ENCODE data around the gene GABRD. TPM values are rescaled to one million over a fixed set of nuclear protein-coding genes. Genes with fewer than 3 reads are reported as not detected.
A peak's percentile ranks its signal among the peaks of the same experiment; 100 is the strongest.

GABRD gene
- total and polyA plus RNA-seq, 4 experiments from 2014 or later: not detected

DNA sequence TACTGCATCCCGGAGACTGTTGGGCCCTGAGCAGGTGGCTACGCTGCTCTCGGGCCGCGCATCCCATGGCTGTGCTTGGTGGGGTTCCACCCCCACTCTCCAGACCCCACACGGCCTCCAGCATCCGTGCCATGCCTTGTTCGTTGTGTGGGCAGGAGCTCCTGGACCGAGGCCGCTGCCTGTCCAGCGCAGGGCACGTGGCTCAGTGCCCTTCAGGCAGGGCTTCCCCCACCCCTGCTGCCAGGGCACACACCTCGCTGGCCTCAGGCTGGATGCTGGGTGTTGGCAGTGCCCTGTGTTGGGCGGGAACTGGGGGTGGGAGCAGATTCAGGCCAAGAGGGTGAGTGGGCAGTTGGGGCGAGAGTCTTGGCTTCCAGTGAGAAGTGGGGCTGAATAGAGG lies 40.9 kb downstream of the GABRD start:
- Mint-ChIP-seq H3K9me3 (peaks cover 0 to 2% (median 0%) of the 10 kb centered on the region in 8 donors), H3K27ac (no peak overlapping the region), H3K4me1 (peaks cover 0 to 8% (median 0%) of the 10 kb centered on the region in 4 donors), H3K36me3 (peaks cover 33 to 51% of the 10 kb centered on the region in 2 donors), H3K4me3 (no peak overlapping the region), H3K27me3 (no peaks in the 10 kb centered on the region)
- POLR2A ChIA-PET (ENCODE audit: partially characterized antibody): no interaction called here
- CTCF ChIA-PET (ENCODE audit: partially characterized antibody): no interaction called here
- Histone ChIP-seq H3K9me3 (ENCODE audit: control insufficient read depth in 1 of 2, low read length in 2 of 2) (no peaks in the 10 kb centered on the region), H3K4me1 (ENCODE audit: insufficient read depth, low read length) (no peaks in the 10 kb centered on the region), H3K36me3 (ENCODE audit: insufficient read depth, low read length) (peaks cover 4% of the 10 kb centered on the region), H3K4me3 (ENCODE audit: low read length in 2 of 2) (no peak overlapping the region), H3K27me3 (ENCODE audit: insufficient read depth, low read length) (no peaks in the 10 kb centered on the region), H3K27ac (ENCODE audit: low read depth, low read length) (no peak overlapping the region)
- no peak for DNase-seq
- intact Hi-C loops (cut with micrococcal nuclease): no loop called here

- H3K27me3 ChIP-seq (ENCODE audit: insufficient read depth, low read length): no peaks in the 10 kb centered on the region
- ChIA-PET CTCF (ENCODE audit: partially characterized antibody) (no interaction called here), POLR2A (ENCODE audit: partially characterized antibody) (no interaction called here)
- Mint-ChIP-seq H3K36me3 (peaks cover 35 to 48% of the 10 kb centered on the region in 2 donors), H3K4me1 (peaks cover 0 to 8% (median 0%) of the 10 kb centered on the region in 4 donors), H3K9me3 (peaks cover 0 to 2% (median 0%) of the 10 kb centered on the region in 8 donors), H3K4me3 (no peak overlapping the region), H3K27me3 (no peaks in the 10 kb centered on the region), H3K27ac (no peak overlapping the region)
- no peak overlapping the region for H3K4me3 ChIP-seq (ENCODE audit: low read length in 2 of 2)
- intact Hi-C loops (cut with micrococcal nuclease): no loop called here
- H3K9me3 ChIP-seq (ENCODE audit: control insufficient read depth in 1 of 2, low read length in 2 of 2): no peaks in the 10 kb centered on the region
- no peak overlapping the region for H3K27ac ChIP-seq (ENCODE audit: low read depth, low read length)
- peaks cover under 1% of the 10 kb centered on the region for H3K36me3 ChIP-seq (ENCODE audit: insufficient read depth, low read length)
- no peak for DNase-seq
- no peaks in the 10 kb centered on the region for H3K4me1 ChIP-seq (ENCODE audit: insufficient read depth, low read length)
Observed at GRCh38 chr1:2060535-2060934, 41.4 kb downstream of the GABRD start.

DNA sequence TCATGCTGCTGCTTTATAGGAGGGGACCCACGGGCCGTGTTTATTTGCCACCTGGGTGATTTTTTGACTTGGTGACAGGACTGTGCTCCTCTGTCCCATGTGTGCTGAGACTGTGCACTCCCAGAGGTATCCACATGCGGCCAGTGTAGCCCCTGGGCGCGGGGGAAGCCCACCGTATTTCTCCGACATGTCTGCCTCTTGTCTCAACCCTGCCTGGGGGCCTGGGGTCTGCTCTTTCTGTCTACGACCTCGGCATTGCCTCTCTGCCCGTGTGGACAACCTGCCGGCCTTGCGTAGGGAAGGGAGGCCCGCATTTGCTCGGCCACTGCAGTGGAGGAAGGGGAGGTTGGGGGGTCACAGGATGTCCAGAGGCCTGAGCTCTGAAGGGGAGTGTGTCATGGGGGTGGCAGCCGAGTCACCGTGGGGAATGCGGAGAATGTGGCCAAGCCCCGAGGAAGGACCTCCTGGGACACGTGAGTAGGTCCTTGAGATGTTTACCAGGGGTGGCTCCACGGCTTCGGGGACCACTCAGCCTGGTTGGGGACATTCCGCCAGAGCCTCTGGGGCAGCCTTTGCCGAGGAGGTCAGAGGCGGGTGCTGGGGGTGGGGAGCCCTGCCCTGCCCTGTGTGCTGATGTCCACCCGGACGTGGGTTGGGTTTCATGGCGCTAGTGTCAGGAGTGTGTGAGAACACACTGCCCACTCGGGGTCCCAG lies 42.1 kb downstream of the GABRD start:
- H3K36me3 Mint-ChIP-seq: peaks cover 42 to 48% of the 10 kb centered on the region in 2 donors
- H3K27ac Mint-ChIP-seq: no peak overlapping the region
- H3K4me1 ChIP-seq (ENCODE audit: insufficient read depth, low read length): no peaks in the 10 kb centered on the region

GRCh38 chr1:2065699-2066098 lies 46.6 kb downstream of the GABRD start:
- peaks cover 0 to 11% (median 6%) of the 10 kb centered on the region in 4 donors for H3K4me1 Mint-ChIP-seq

More for the DNA sequence above, 42.1 kb downstream of the GABRD start:
- intact Hi-C loops (cut with micrococcal nuclease): no loop called here
- H3K36me3 ChIP-seq (ENCODE audit: insufficient read depth, low read length): no peaks in the 10 kb centered on the region
- no peaks in the 10 kb centered on the region for H3K9me3 ChIP-seq (ENCODE audit: control insufficient read depth in 1 of 2, low read length in 2 of 2)
- Mint-ChIP-seq H3K9me3 (peaks cover 0 to 6% (median 2%) of the 10 kb centered on the region in 8 donors), H3K4me1 (peaks cover 0 to 11% (median under 1%) of the 10 kb centered on the region in 4 donors), H3K4me3 (no peak overlapping the region), H3K27me3 (no peaks in the 10 kb centered on the region)
- no peaks in the 10 kb centered on the region for H3K27me3 ChIP-seq (ENCODE audit: insufficient read depth, low read length)
- ChIA-PET CTCF (ENCODE audit: partially characterized antibody) (no interaction called here), POLR2A (ENCODE audit: partially characterized antibody) (no interaction called here)
- H3K27ac ChIP-seq (ENCODE audit: low read depth, low read length): no peak overlapping the region
- DNase-seq: peak in 1 of 5 donors; percentile 14
- no peak overlapping the region for H3K4me3 ChIP-seq (ENCODE audit: low read length in 2 of 2)

GRCh38 chr1:2067393-2067792 lies 48.2 kb downstream of the GABRD start:
- Histone ChIP-seq H3K4me1 (ENCODE audit: insufficient read depth, low read length) (no peaks in the 10 kb centered on the region), H3K9me3 (ENCODE audit: control insufficient read depth in 1 of 2, low read length in 2 of 2) (no peaks in the 10 kb centered on the region), H3K27me3 (ENCODE audit: insufficient read depth, low read length) (no peaks in the 10 kb centered on the region), H3K4me3 (ENCODE audit: low read length in 2 of 2) (no peak overlapping the region), H3K36me3 (ENCODE audit: insufficient read depth, low read length) (peaks cover 5% of the 10 kb centered on the region), H3K27ac (ENCODE audit: low read depth, low read length) (no peak overlapping the region)
- ChIA-PET CTCF (ENCODE audit: partially characterized antibody) (no interaction called here), POLR2A (ENCODE audit: partially characterized antibody) (no interaction called here)
- Mint-ChIP-seq H3K36me3 (peaks cover 35 to 53% of the 10 kb centered on the region in 2 donors), H3K9me3 (peaks cover 0 to 9% (median 2%) of the 10 kb centered on the region in 8 donors), H3K27ac (no peak overlapping the region), H3K27me3 (no peaks in the 10 kb centered on the region), H3K4me1 (peaks cover 3 to 16% (median 7%) of the 10 kb centered on the region in 4 donors), H3K4me3 (no peak overlapping the region)
- DNase-seq: no peak
- intact Hi-C loops (cut with micrococcal nuclease): no loop called here

More at GRCh38 chr1:2065699-2066098, 46.6 kb downstream of the GABRD start:
- Histone ChIP-seq H3K27me3 (ENCODE audit: insufficient read depth, low read length) (no peaks in the 10 kb centered on the region), H3K27ac (ENCODE audit: low read depth, low read length) (no peak overlapping the region), H3K4me3 (ENCODE audit: low read length in 2 of 2) (no peak overlapping the region), H3K9me3 (ENCODE audit: control insufficient read depth in 1 of 2, low read length in 2 of 2) (no peaks in the 10 kb centered on the region), H3K4me1 (ENCODE audit: insufficient read depth, low read length) (no peaks in the 10 kb centered on the region), H3K36me3 (ENCODE audit: insufficient read depth, low read length) (peaks cover 5% of the 10 kb centered on the region)
- no peak overlapping the region for H3K4me3 Mint-ChIP-seq
- intact Hi-C loops (cut with micrococcal nuclease): no loop called here
- no peak overlapping the region for H3K27ac Mint-ChIP-seq
- ChIA-PET POLR2A (ENCODE audit: partially characterized antibody) (no interaction called here), CTCF (ENCODE audit: partially characterized antibody) (interaction anchor here (0.7 kb wide), 1 partner anchor 62 kb away, joined by 4 read pairs; no protein-coding TSS in a partner anchor)
- H3K9me3 Mint-ChIP-seq: peaks cover 0 to 9% (median 2%) of the 10 kb centered on the region in 8 donors
- H3K36me3 Mint-ChIP-seq: peaks cover 43 to 57% of the 10 kb centered on the region in 2 donors
- H3K27me3 Mint-ChIP-seq: no peaks in the 10 kb centered on the region
- DNase-seq: no peak

DNA sequence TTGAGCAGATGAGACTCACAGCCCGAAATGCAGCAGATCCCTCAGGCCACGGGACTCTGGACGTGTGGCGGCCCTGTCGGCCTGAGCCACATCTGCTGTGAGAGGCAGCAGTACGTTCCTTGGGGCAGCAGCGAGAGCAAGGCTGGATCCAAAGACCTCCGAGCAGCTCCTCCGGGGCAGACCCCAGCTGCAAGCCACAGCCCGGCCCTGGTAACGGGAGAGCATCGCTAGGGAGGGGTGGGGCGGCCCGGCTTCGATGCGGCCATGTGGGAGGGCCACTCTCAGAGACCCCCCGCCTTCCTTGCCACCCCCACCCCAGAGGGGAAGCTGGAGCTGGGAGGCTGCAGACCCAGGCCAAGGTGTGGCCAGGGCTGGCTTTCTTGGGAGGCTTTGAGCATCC lies 48.8 kb downstream of the GABRD start:
- Mint-ChIP-seq H3K4me3 (no peak overlapping the region), H3K9me3 (peaks cover 0 to 9% (median 2%) of the 10 kb centered on the region in 8 donors), H3K36me3 (peaks cover 35 to 48% of the 10 kb centered on the region in 2 donors), H3K27ac (no peak overlapping the region), H3K27me3 (no peaks in the 10 kb centered on the region), H3K4me1 (peaks cover 3 to 20% (median 8%) of the 10 kb centered on the region in 4 donors)
- no peak for DNase-seq
- no peaks in the 10 kb centered on the region for H3K9me3 ChIP-seq (ENCODE audit: control insufficient read depth in 1 of 2, low read length in 2 of 2)
- H3K4me1 ChIP-seq (ENCODE audit: insufficient read depth, low read length): no peaks in the 10 kb centered on the region
- H3K27me3 ChIP-seq (ENCODE audit: insufficient read depth, low read length): no peaks in the 10 kb centered on the region
- ChIA-PET CTCF (ENCODE audit: partially characterized antibody) (no interaction called here), POLR2A (ENCODE audit: partially characterized antibody) (no interaction called here)
- intact Hi-C loops (cut with micrococcal nuclease): no loop called here
- H3K4me3 ChIP-seq (ENCODE audit: low read length in 2 of 2): no peak overlapping the region
- peaks cover 5% of the 10 kb centered on the region for H3K36me3 ChIP-seq (ENCODE audit: insufficient read depth, low read length)
- no peak overlapping the region for H3K27ac ChIP-seq (ENCODE audit: low read depth, low read length)

GRCh38 chr1:2068951-2069350 lies 49.8 kb downstream of the GABRD start:
- Mint-ChIP-seq H3K9me3 (peaks cover 0 to 9% (median 2%) of the 10 kb centered on the region in 8 donors), H3K36me3 (peaks cover 28 to 41% of the 10 kb centered on the region in 2 donors), H3K4me3 (no peak overlapping the region), H3K27me3 (no peaks in the 10 kb centered on the region), H3K4me1 (peaks cover 3 to 18% (median 8%) of the 10 kb centered on the region in 4 donors), H3K27ac (no peak overlapping the region)
- H3K4me3 ChIP-seq (ENCODE audit: low read length in 2 of 2): no peak overlapping the region
- CTCF ChIA-PET (ENCODE audit: partially characterized antibody): no interaction called here
- no peaks in the 10 kb centered on the region for H3K27me3 ChIP-seq (ENCODE audit: insufficient read depth, low read length)
- intact Hi-C loops (cut with micrococcal nuclease): no loop called here
- no peaks in the 10 kb centered on the region for H3K9me3 ChIP-seq (ENCODE audit: control insufficient read depth in 1 of 2, low read length in 2 of 2)
- POLR2A ChIA-PET (ENCODE audit: partially characterized antibody): no interaction called here
- peaks cover 5% of the 10 kb centered on the region for H3K36me3 ChIP-seq (ENCODE audit: insufficient read depth, low read length)
- H3K4me1 ChIP-seq (ENCODE audit: insufficient read depth, low read length): no peaks in the 10 kb centered on the region
- H3K27ac ChIP-seq (ENCODE audit: low read depth, low read length): no peak overlapping the region
- no peak for DNase-seq

Data from CD4-positive, alpha-beta memory T cell (primary cell).